Activated T-cell treated with anti-CD3 and anti-CD28 coated beads for 4 hours (primary cell): ENCODE data around the gene MAG.

Source experiments
- DNase-seq: peaks from one replicate; pipeline ENCODE4 v3.0.0-alpha.2; 2020

The MAG gene

DNA sequence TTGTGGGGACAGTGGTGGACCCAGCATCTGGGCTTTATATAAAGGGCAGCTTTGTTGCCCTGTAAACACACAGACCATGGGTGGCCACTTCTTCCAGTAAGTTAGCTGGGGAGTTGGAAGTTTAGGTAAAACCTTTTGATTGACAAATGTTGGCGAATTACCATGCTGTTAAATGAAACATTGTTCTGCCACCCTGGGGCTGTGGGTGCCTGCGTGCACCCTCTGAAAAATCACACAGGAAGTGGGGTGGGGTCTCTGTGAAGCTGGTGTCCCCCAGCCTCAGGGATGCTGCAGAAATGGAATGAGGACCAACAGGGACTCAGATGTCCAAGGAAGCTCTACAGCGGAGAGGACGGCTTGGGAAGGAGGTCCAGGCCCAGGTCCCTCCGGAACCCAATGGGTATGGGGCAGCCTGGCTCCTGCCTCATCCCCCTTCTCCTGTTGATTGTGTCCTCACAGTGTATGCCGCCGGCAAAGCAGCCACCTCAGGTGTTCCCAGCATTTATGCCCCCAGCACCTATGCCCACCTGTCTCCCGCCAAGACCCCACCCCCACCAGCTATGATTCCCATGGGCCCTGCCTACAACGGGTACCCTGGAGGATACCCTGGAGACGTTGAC is 26.0 kb upstream of the MAG start:
- no peak for DNase-seq

GRCh38 chr19:35266520-35267352 is 25.2 kb upstream of the MAG start:
- no peak for DNase-seq

- no peak for DNase-seq
These were observed 24.6 kb upstream of the MAG start for GRCh38 chr19:35267353-35267817.

DNA sequence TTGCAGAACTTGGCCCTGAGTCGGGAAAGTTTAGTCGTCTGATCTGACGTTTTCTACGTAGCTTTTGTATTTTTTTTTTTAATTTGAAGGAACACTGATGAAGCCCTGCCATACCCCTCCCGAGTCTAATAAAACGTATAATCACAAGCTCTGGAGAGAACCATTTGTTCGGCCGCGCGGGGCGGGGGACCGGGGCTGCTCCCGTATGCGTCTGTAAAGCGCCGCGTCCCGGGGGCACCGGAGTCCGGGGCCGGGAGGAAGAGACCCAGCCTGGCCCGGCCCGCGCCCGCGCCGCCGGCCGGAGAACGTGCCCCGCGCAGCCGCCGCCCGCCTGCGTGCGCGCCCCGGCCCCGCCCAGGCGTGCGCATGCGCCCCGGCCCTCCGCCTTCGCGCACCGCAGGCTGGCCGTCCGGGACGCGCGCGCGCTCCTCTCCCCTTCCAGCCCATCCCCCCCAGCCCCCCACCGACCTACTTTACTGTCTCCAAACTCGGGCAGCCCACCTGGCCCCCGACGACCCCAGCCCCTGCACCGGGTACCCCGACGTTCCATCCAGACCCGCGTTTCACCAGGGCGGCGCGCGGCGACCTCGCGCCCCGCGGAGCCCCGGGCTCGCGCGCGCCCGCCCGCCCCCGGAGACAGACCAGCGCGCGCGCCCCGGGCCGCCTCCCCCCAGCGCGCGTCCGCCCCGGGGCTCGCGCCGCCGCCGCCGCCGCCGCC is 24.0 kb upstream of the MAG start:
- DNase-seq = peak; percentile 60

DNA sequence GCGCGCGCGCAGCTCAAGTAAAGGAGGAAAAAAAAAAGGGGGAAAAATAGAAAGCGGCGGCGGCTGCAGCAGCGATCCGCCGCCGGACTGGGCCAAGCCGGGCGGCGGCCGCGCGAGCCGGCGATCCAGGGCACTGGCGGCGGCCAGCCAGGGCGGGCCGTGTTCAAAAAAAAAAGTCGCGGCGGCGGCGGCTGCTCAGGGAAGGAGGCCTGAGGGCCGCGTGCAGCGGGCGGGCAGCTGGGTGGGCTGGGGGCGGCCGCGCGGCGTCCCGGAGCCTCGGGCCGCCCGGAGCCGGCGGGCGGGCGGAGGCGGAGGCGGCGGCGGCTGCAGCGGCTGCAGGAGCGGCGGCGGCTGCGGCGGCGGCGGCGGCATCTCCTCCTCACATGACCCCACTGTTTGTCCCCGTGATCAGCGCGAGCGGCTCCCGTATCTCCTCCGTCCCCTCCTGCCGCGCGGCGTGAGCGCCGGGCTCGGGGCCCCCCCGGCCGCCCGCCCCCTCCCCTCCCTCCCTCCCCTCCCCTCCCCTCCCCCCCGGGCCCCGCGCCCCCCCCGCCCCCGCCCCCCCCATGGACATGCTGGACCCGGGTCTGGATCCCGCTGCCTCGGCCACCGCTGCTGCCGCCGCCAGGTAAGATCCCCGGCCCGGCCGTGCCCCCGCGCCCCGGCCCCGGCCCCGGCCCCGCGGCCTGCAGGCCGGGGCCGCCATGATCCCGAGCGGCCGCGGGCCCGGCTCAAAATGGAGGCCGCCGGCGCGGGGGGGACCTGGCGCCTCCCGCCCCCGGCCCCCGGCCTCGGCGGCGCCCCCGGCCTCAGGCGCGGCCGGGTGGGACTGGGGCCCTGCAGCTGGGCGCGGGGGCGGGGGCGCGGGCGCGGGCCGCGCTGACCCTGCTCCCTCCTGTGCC is 23.2 kb upstream of the MAG start, which contains the start of gene USF2:
Gene USF2 (plus strand): TSS at position 427 of the 902 bp plus-strand sequence. CDS start 140 bp downstream, at position 567.
- no peak for DNase-seq

- DNase-seq = peak; percentile 54
These were observed 22.4 kb upstream of the MAG start for GRCh38 chr19:35269438-35270117.

DNA sequence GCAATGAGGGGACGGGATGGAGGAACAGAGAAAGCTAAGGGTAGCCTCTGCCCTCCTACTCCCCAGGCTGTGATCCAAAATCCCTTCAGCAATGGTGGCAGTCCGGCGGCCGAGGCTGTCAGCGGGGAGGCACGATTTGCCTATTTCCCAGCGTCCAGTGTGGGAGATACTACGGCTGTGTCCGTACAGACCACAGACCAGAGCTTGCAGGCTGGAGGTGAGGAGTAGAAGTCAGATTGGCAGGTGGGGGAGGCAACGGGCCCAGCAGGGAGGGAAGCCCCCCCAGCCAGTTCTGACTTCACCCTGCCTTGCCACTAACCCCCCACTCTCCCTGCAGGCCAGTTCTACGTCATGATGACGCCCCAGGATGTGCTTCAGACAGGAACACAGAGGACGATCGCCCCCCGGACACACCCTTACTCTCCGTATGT is 21.6 kb upstream of the MAG start:
- DNase-seq = no peak

DNA sequence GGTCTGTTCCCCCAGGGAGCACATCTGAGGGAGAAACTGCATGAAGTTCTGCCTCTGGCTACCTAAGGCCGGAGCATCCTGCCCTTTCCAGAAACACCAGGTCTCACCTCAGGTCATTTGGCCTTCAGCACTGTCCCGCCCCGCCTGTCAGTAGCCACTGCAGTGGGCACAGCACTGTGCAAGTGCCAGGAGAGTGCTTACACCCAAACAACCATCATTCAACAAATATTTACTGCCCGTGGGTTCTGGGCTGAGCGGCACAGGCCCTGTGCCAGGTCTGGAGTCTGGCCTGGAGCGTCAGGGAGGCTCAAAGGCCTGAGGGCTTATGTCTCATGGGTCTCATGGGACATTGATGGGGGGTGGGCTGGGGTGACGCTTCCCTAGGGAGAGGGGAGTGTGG is 20.4 kb upstream of the MAG start:
- no peak for DNase-seq

GRCh38 chr19:35272122-35272719 is 19.7 kb upstream of the MAG start:
- no peak for DNase-seq

- DNase-seq = no peak
These were observed 18.9 kb upstream of the MAG start for GRCh38 chr19:35272954-35273649.

GRCh38 chr19:35273686-35274259 is 18.2 kb upstream of the MAG start:
- DNase-seq = no peak

- no peak for DNase-seq
These were observed 17.6 kb upstream of the MAG start for GRCh38 chr19:35274323-35274722.

DNA sequence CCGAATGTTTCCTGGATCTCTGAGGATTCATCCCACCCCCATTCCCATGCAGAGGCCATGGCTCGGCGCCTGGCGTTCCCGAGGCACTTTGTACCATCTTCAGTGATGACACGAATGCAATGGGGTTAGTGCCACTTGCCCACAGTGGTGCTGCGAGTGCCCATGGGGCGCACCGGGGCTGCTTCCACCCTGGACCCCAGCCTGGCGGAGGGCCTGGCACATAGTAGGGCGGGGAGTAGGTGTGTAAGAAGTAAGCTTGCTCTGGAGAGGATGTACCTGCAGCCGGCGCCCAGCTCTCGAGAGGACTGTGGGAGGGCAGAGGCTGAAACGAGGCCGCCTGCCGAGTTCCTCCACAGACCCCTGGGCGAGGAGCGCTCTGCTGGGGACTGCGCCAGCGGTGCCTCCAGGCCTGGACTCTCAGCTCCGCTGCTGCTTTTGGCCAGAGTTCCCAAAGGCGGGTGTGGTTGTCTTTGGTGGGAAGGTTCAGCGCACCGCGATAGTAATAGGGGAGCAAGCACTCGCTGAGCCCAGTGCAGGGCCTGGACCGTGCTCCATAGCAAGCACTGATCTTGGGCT is 15.2 kb upstream of the MAG start:
- DNase-seq = no peak

DNA sequence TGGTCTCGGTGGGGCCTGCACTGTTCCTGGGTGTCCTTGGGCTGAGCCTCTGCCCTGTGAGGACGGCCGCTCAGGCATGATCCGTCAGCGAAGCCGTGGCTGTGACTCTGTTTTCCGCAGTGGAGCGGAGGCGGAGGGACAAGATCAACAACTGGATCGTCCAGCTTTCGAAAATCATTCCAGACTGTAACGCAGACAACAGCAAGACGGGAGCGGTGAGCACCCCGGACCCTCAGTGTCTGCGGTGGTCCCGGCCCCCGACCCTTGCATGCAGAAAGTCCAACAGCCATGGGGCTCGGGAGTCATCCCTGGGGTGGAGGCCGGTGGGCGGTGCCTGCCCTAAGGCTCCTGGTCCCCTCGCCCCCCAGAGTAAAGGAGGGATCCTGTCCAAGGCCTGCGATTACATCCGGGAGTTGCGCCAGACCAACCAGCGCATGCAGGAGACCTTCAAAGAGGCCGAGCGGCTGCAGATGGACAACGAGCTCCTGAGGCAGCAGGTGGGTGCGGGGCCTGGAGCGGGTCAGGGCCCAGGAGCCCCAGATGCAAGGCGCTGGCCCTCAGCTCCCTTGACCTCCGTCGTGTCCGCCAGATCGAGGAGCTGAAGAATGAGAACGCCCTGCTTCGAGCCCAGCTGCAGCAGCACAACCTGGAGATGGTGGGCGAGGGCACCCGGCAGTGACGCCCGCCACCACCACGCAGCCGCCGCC is 13.2 kb upstream of the MAG start:
- DNase-seq = no peak

DNA sequence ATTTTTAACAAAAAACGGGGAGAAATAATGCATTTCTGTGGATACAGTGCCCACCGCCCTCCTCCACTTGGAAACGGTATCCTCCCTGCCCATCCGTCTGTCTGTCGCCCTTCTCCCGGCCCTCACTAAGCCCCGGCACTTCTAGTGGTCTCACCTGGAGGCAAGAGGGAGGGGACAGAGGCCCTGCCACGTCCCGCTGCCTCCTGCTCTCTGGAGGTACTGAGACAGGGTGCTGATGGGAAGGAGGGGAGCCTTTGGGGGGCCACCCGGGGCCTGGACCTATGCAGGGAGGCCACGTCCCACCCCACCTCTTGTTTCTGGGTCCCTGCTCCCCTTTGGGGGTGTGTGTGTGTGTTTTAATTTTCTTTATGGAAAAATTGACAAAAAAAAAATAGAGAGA is 12.6 kb upstream of the MAG start:
- DNase-seq = no peak

GRCh38 chr19:35279985-35280821 is 11.8 kb upstream of the MAG start:
- no peak for DNase-seq

GRCh38 chr19:35281303-35281702 is 10.7 kb upstream of the MAG start:
- no peak for DNase-seq
